HG02981 (cell line): Measurements from ENCODE around the gene SH2B2.
"Not testable (repeated sequence)": the region's sequence is repeated elsewhere in the genome, so short reads cannot be mapped to it uniquely, and the experiment has no call there.

ENCODE experiments used
- ATAC-seq: cut with Tn5 transposase; IDR thresholded peaks from one replicate; pipeline ENCODE4 v1.9.1; 2021; ENCODE audit warnings: mild to moderate bottlenecking, moderate library complexity; ENCODE audit not compliant: unreplicated experiment

The SH2B2 gene

GRCh38 chr7:102327183-102327582 lies 40.5 kb downstream of the SH2B2 start:
- ATAC-seq: not testable (repeated sequence)

GRCh38 chr7:102328863-102329262 lies 42.2 kb downstream of the SH2B2 start:
- ATAC-seq: not testable (repeated sequence)

GRCh38 chr7:102329366-102329765 lies 42.7 kb downstream of the SH2B2 start:
- not testable (repeated sequence) for ATAC-seq

DNA sequence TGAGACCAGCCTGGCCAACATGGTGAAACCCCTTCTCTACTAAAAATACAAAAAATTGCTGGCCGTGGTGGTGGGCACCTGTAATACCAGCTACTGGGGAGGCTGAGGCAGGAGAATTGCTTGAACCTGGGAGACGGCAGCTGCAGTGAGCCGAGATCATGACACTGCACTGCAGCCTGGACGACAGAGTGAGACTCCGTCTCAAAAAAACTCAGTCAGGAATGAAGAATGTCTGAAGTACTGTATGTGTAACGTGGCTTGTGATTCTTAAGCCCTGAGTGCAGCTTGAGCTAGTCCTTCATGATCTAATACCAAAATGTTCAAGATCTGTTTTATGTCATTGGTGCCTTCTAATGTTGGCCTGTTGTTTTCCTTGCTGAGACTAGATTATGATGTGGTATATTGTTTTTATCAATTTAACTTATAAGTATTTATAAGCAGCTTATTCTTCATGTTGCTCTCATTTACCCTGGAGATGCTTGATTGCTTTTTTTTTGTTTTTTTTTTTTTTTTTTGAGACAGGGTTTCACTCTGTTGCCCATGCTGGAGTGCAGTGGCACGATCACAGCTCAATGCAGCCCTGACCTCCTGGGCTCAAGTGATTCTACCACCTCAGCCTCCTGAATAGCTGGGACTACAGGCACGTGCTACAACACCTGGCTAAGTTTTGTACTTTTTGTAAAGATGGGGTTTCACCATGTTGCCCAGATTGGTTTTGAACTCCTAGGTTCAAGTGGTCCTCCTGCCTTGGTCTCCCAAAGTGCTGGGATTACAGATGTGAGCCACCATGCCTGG lies 44.2 kb downstream of the SH2B2 start:
- not testable (repeated sequence) for ATAC-seq

GRCh38 chr7:102335574-102335973 lies 48.9 kb downstream of the SH2B2 start:
- ATAC-seq: not testable (repeated sequence)

- ATAC-seq: not testable (repeated sequence)
These were observed 50.3 kb downstream of the SH2B2 start for GRCh38 chr7:102337002-102337401.

- not testable (repeated sequence) for ATAC-seq
These were observed 50.8 kb downstream of the SH2B2 start for GRCh38 chr7:102337420-102337819.

DNA sequence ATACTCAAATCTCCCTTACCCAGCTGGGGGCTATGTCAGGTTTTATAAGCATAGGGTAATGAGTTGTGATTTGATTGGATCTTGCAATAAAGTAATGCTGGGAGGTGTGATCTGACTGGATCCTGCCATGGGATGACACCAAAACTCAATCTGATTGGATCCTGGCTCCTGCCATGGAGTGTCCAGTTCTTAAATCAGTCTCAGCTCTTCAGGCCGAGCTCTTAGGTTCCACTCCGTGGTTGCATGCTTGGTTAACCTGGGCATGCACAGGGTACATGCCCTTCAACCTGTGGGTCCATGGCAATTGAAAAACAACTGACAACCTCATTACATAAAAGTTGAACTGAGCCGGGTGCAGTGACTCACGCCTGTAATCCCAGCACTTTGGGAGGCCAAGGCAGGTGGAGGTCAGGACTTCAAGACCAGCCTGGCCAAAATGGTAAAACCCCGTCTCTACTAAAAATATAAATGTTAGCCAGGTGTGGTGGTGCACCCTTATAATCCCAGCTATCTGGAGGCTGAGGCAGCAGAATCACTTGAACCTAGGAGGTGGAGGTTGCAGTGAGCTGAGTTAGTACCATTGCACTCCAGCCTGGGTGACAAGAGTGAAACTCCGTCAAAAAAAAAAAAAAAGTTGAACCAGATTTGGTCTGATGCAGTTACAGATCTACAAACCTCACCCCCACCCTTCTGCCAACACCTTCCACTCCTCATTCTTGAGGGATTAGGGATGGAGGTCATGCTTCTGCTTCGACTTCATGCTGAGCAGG lies 54.1 kb downstream of the SH2B2 start:
- ATAC-seq: not testable (repeated sequence)

DNA sequence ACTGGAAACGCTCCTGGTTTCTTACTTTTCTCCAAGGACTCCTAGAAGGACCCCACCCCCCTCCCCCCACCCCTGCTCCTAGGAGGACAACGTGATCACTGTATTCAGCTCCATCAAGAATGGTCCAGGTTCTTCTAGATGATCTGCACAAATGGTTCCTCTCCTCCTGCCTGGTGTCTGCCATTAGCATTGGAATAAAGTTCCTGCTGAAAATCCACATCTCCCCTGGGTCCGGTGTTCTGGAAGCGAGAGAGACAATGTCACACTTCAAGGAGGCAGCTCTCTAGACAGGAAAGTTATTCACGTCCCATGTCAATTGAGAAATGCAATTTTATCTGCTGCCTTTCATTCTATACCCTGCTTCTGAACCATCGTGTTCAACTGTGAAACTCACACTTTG lies 60.3 kb downstream of the SH2B2 start:
- ATAC-seq: not testable (repeated sequence)

DNA sequence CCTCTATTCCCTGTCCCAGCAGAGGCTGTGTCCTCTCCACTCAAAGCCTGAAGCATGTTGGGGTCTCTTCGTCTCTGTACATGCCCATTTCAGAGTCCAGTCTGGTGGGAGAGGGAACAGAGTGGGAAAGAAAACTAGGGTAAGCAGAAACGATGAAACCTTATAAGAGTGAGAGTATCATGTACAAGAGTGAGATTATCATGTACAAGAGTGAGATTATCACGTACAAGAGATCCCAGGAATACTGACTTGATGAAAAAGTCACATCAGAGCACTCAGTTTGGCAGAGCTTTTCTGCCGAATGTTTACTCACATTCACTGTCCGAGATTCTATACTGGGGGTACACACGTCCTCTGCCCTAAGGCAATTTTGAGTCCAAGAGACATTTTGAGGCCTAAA lies 69.7 kb downstream of the SH2B2 start, which contains the start of gene SPDYE6:
TSS of gene SPDYE6 (minus strand) at position 101 of the 400 bp plus-strand sequence. CDS start 421 bp downstream, outside the sequence.
- not testable (repeated sequence) for ATAC-seq

DNA sequence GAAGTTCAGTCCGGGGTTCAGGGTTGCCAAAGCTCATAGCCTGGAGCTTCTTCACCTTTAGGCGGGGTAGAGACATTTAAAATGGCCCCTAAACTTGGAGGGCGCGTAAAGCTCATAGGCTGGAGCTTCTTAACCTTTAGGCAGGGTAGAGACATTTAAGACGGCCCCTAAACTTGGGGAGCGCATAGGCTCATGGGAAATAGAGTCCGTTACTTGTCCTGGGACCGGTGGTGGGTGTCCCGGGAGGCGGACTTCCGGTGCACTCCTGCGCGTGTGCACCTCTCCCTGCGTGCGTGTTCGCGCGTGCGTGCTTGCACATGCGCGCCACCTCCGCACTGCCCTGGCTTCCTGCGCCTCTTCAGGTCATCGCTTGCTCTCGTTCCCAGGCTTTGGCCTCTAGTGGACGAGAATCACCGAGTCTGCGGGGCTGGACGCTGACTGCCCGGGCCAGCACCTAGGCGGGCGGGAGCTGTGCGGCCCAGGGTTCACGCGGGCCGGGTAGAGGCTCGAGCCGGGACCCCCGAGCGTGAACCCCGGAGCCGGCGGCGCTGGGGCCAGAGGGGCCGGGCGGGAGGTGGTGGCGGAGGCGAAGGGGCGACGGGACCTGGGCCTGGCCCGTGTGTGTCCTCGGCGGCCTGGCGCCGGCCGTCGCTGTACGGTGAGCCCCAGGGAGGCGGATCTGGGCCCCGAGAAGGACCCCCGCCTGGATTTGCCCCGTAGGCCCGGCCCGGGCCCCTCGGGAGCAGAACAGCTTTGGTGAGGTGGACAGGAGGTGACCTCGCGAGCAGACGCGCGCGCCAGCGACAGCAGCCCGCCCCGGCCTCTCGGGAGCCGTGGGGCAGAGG lies 77.1 kb downstream of the SH2B2 start:
- peak; percentile 99 for ATAC-seq

DNA sequence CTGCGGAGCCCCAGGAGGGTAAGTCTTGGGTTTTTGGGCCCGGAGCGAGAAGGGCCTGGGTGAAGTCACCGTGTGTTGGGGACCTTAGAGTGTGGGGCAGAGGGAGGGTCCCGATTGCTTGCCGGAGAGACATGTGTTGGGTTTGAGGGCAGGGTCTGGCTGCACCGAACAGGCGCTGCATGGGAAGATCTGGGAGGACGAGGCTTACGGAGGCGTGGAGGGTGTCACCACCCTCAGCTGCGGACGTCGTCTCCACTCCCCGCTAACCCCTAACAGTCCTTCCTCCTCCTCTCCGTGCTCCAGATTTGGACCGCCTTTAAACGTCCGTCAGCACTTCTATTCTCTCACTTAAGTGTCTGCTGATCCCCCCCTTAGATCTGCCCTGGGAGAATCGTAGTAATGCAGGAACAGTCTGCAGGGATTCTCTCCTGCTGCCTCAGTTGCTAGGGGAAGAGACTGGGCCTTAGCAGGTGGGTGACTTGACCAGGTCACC lies 77.8 kb downstream of the SH2B2 start:
- not testable (repeated sequence) for ATAC-seq

DNA sequence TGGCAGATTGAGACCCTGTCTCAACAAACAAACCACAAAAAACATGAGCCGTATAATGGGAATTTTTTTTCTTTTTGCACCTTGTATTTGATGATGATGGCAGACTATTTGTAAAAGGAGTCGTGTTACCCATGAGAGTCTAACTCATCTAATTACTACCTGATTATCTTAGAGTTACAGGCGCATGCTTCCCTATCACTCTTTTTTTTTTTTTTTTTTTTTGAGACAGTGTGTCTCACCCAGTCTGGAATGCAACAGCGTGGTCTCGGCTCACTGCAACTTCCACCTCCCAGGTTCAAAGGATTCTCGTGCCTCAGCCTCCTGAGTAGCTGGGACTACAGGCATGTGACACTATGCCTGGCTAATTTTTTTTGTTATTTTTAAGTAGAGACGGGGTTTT lies 78.7 kb downstream of the SH2B2 start:
- not testable (repeated sequence) for ATAC-seq

- not testable (repeated sequence) for ATAC-seq
These were observed 83.4 kb downstream of the SH2B2 start for GRCh38 chr7:102370038-102370437.
